GM19455 (cell line): ENCODE measurements around the gene GAL3ST2.

Experiments used
- ATAC-seq: cut with Tn5 transposase; IDR thresholded peaks from one replicate; pipeline ENCODE4 v1.9.1; 2021; ENCODE audit not compliant: unreplicated experiment

The GAL3ST2 gene

GRCh38 chr2:241842620-241843211 lies 66.1 kb downstream of the GAL3ST2 start:
- no peak for ATAC-seq

- peak; percentile 28 for ATAC-seq
These were observed 66.9 kb downstream of the GAL3ST2 start for GRCh38 chr2:241843321-241844065.

- peak; percentile 48 for ATAC-seq
These were observed 67.6 kb downstream of the GAL3ST2 start for GRCh38 chr2:241844066-241844728.

GRCh38 chr2:241844831-241845578 lies 68.4 kb downstream of the GAL3ST2 start:
- no peak for ATAC-seq

GRCh38 chr2:241846406-241846805 lies 69.8 kb downstream of the GAL3ST2 start:
- no peak for ATAC-seq

- no peak for ATAC-seq
These were observed 72.4 kb downstream of the GAL3ST2 start for GRCh38 chr2:241848761-241849615.

- no peak for ATAC-seq
These were observed 73.3 kb downstream of the GAL3ST2 start for GRCh38 chr2:241849616-241850543.

GRCh38 chr2:241850544-241851324 lies 74.1 kb downstream of the GAL3ST2 start:
- no peak for ATAC-seq

GRCh38 chr2:241851325-241852115 lies 74.9 kb downstream of the GAL3ST2 start:
- no peak for ATAC-seq

- no peak for ATAC-seq
These were observed 75.7 kb downstream of the GAL3ST2 start for GRCh38 chr2:241852116-241852980.

GRCh38 chr2:241852981-241853631 lies 76.5 kb downstream of the GAL3ST2 start:
- no peak for ATAC-seq
